ENCODE data around the gene MAP3K8. TPM values are rescaled to one million over a fixed set of nuclear protein-coding genes. Genes with fewer than 3 reads are reported as not detected.

The MAP3K8 gene
- total RNA-seq, 1 donor from 2014 or later = 5.8 TPM

Other genes starting within 250 kb of the MAP3K8 start
- 10.2 and 13.3 TPM in 2 replicates for gene MTPAP, start 84.9 kb upstream of the MAP3K8 start, total RNA-seq
- gene LYZL2, start 195.6 kb downstream of the MAP3K8 start, total RNA-seq = not detected in 2 replicates